SU-DHL-6 (cell line): Measurements from ENCODE around the gene HMCES.

ENCODE experiments used
- H2AFZ ChIP-seq: fragments of 200-600 bp; sonication (generic); 2 replicates; pipeline ENCODE4 v1.6.1; 2014; ENCODE audit warnings: low read depth, mild to moderate bottlenecking, moderate library complexity, mixed read lengths, antibody characterized with exemption, low read length; ENCODE audit not compliant: severe bottlenecking
- H3F3A ChIP-seq: fragments of 200-600 bp; shearing (Covaris generic); 2 replicates; pipeline ENCODE4 v1.6.0; 2016; ENCODE audit warnings: antibody characterized with exemption, mild to moderate bottlenecking; ENCODE audit not compliant: insufficient read depth
- H3K27ac ChIP-seq: fragments of 200-600 bp; sonication (generic); 2 replicates; pipeline ENCODE4 v1.5.1; 2016; ENCODE audit warnings: low read depth, mild to moderate bottlenecking, low read length, moderate library complexity, mixed read lengths
- H3K27me3 ChIP-seq: fragments of 200-600 bp; sonication (generic), shearing (Covaris generic); 2 replicates; pipeline ENCODE4 v1.6.0; 2014; ENCODE audit warnings: mild to moderate bottlenecking, low read length
- H3K36me3 ChIP-seq: fragments of 200-600 bp; sonication (generic); 2 replicates; pipeline ENCODE4 v1.6.1; 2014; ENCODE audit warnings: mild to moderate bottlenecking, low read length, mixed read lengths
- H3K4me2 ChIP-seq: fragments of 300-600, 200-600 bp; shearing (Covaris generic), sonication (generic); 2 replicates; pipeline ENCODE4 v1.6.0; 2014; ENCODE audit warnings: low read length, low read depth, mild to moderate bottlenecking; ENCODE audit not compliant: poor library complexity, severe bottlenecking
- H3K4me3 ChIP-seq: fragments of 200-600 bp; sonication (generic); 2 replicates; pipeline ENCODE4 v1.5.1; 2014; ENCODE audit warnings: antibody characterized with exemption, low read length, mild to moderate bottlenecking, mixed read lengths; ENCODE audit not compliant: insufficient read depth, poor library complexity, severe bottlenecking
- H3K79me2 ChIP-seq: fragments of 200-600 bp; sonication (generic); 2 replicates; pipeline ENCODE4 v1.6.1; 2014; ENCODE audit warnings: mild to moderate bottlenecking, low read length, moderate library complexity; ENCODE audit not compliant: insufficient read depth
- H3K9ac ChIP-seq: fragments of 200-600 bp; sonication (generic); 2 replicates; pipeline ENCODE4 v1.7.0; 2014; ENCODE audit warnings: mild to moderate bottlenecking, low read length
- H3K9me2 ChIP-seq: fragments of 200-600 bp; sonication (generic); replicated peaks from 2 replicates; pipeline ENCODE4 v1.6.1; 2014; ENCODE audit warnings: low read length; ENCODE audit not compliant: insufficient read depth
- H3K9me3 ChIP-seq: fragments of 200-600 bp; sonication (generic); 2 replicates; pipeline ENCODE4 v1.6.1; 2014; ENCODE audit warnings: low read length, mixed read lengths; ENCODE audit not compliant: insufficient read depth
- H4K20me1 ChIP-seq: fragments of 200-600 bp; sonication (generic); 2 replicates; pipeline ENCODE4 v1.6.1; 2014; ENCODE audit warnings: low read depth, mild to moderate bottlenecking, antibody characterized with exemption, low read length, moderate library complexity, mixed read lengths
- CTCF ChIP-seq: fragments of 200-600 bp; sonication (generic); IDR thresholded peaks from one replicate; pipeline ENCODE4 v1.5.1; 2017; ENCODE audit warnings: antibody characterized with exemption, mild to moderate bottlenecking, low read length, moderate library complexity; ENCODE audit not compliant: insufficient read depth, poor library complexity, severe bottlenecking
- EZH2phosphoT487 ChIP-seq: fragments of 200-600 bp; sonication (generic), shearing (Covaris generic); conservative IDR thresholded peaks from 2 replicates; pipeline ENCODE4 v1.6.1; 2018; ENCODE audit warnings: mild to moderate bottlenecking, antibody characterized with exemption, low read length, moderate library complexity, mixed read lengths

The HMCES gene

GRCh38 chr3:129327510-129327909 is 48.8 kb downstream of the HMCES start:
- no peak overlapping the region for H3K4me2 ChIP-seq
- no peaks in the 10 kb centered on the region for H3K36me3 ChIP-seq
- no peaks in the 10 kb centered on the region for H3K79me2 ChIP-seq
- no peaks in the 10 kb centered on the region for H3F3A ChIP-seq
- no peak overlapping the region for H2AFZ ChIP-seq
- H3K27me3 ChIP-seq: no peaks in the 10 kb centered on the region
- no peak for TF ChIP-seq EZH2phosphoT487
- no peak for TF ChIP-seq CTCF
- no peaks in the 10 kb centered on the region for H3K9me3 ChIP-seq
- no peaks in the 10 kb centered on the region for H4K20me1 ChIP-seq
- no peaks in the 10 kb centered on the region for H3K9me2 ChIP-seq
- no peak overlapping the region for H3K4me3 ChIP-seq
- no peak overlapping the region for H3K9ac ChIP-seq
- H3K27ac ChIP-seq: no peak overlapping the region

GRCh38 chr3:129329858-129330257 is 51.2 kb downstream of the HMCES start:
- no peaks in the 10 kb centered on the region for H4K20me1 ChIP-seq
- TF ChIP-seq EZH2phosphoT487 (no peak), CTCF (no peak)

DNA sequence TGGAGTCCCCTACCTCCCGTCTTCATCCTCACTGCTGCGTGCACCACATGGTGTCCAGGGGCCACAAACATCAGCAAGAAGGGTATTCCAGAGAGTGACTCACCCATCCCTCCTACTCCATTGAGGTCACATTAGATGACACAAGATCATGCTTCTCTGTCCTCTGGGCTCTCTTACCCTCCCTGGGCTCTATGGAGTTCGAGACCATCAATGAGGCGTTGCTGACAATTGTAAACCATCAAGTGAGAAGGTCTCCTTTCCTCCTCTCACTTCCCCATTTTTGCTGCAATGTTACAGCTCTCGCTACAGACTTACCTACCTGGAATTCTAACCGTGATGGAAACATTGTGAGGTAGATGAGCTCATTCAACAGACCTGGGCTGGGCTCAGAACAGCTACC is 51.7 kb downstream of the HMCES start:
- TF ChIP-seq EZH2phosphoT487: no peak
- TF ChIP-seq CTCF: no peak
- Histone ChIP-seq H3K9me3 (no peaks in the 10 kb centered on the region), H2AFZ (no peak overlapping the region)

More at GRCh38 chr3:129329858-129330257, 51.2 kb downstream of the HMCES start:
- Histone ChIP-seq H3K27ac (no peak overlapping the region), H2AFZ (no peak overlapping the region), H3K9me3 (no peaks in the 10 kb centered on the region), H3K79me2 (no peaks in the 10 kb centered on the region), H3F3A (no peaks in the 10 kb centered on the region), H3K4me2 (no peak overlapping the region), H3K9ac (no peak overlapping the region), H3K9me2 (no peaks in the 10 kb centered on the region), H3K4me3 (no peak overlapping the region), H3K36me3 (no peaks in the 10 kb centered on the region), H3K27me3 (no peaks in the 10 kb centered on the region)

More for the DNA sequence above, 51.7 kb downstream of the HMCES start:
- H3K79me2 ChIP-seq: no peaks in the 10 kb centered on the region
- H3K4me2 ChIP-seq: no peak overlapping the region
- H3K27ac ChIP-seq: no peak overlapping the region
- H3F3A ChIP-seq: no peaks in the 10 kb centered on the region
- no peaks in the 10 kb centered on the region for H3K36me3 ChIP-seq
- H3K9ac ChIP-seq: no peak overlapping the region
- H4K20me1 ChIP-seq: no peaks in the 10 kb centered on the region
- H3K27me3 ChIP-seq: no peaks in the 10 kb centered on the region
- H3K9me2 ChIP-seq: no peaks in the 10 kb centered on the region
- no peak overlapping the region for H3K4me3 ChIP-seq
